IPS-20b (cell line): ENCODE data around the gene MYL11.
"Not testable (repeated sequence)": the region's sequence is repeated elsewhere in the genome, so short reads cannot be mapped to it uniquely, and the experiment has no call there.

Experiments used
- H3K27ac ChIP-seq: one replicate; pipeline ENCODE4 v1.5.1; 2013; ENCODE audit warnings: low read length
- H3K27me3 ChIP-seq: 2 replicates; pipeline ENCODE4 v1.6.1; 2013; ENCODE audit warnings: mild to moderate bottlenecking, low read length, inconsistent platforms; ENCODE audit not compliant: insufficient read depth
- H3K36me3 ChIP-seq: 2 replicates; pipeline ENCODE4 v1.6.1; 2013; ENCODE audit warnings: low read depth, mild to moderate bottlenecking, inconsistent platforms, low read length, moderate library complexity; ENCODE audit not compliant: insufficient read depth
- H3K4me1 ChIP-seq: 2 replicates; pipeline ENCODE4 v1.6.1; 2013; ENCODE audit warnings: mild to moderate bottlenecking, control low read depth, inconsistent platforms, low read length, moderate library complexity; ENCODE audit not compliant: insufficient read depth
- H3K4me3 ChIP-seq: 2 replicates; pipeline ENCODE4 v1.5.1; 2013; ENCODE audit warnings: mild to moderate bottlenecking, low read length, inconsistent platforms
- H3K9ac ChIP-seq: 2 replicates; pipeline ENCODE4 v1.6.1; 2013; ENCODE audit warnings: low read depth, mild to moderate bottlenecking, inconsistent platforms, low read length, moderate library complexity
- H3K9me3 ChIP-seq: 2 replicates; pipeline ENCODE4 v1.6.1; 2013; ENCODE audit warnings: mild to moderate bottlenecking, low read depth, low read length, inconsistent platforms; ENCODE audit not compliant: insufficient read depth

The MYL11 gene

GRCh38 chr16:30394592-30395154, 20.1 kb downstream of the MYL11 start:
- peak overlapping the region; percentile 89 for H3K27ac ChIP-seq
- H3K4me1 ChIP-seq, result peaks cover 3% of the 10 kb centered on the region; the same call in 1 of the 2 replicates
- no peaks in the 10 kb centered on the region for H3K9me3 ChIP-seq
- peaks cover 33% of the 10 kb centered on the region for H3K36me3 ChIP-seq
- H3K27me3 ChIP-seq, result no peaks in the 10 kb centered on the region
- H3K9ac ChIP-seq, result peak overlapping the region; percentile 99
- H3K4me3 ChIP-seq, result peak overlapping the region; percentile 89

- Histone ChIP-seq H3K27me3 (no peaks in the 10 kb centered on the region), H3K4me3 (peak within 1 kb of the TSS; percentile 89), H3K27ac (peak within 1 kb of the TSS; percentile 89), H3K9ac (peak within 1 kb of the TSS; percentile 99), H3K36me3 (peaks cover 33% of the 10 kb centered on the region), H3K9me3 (no peaks in the 10 kb centered on the region), H3K4me1 (peaks cover 3% of the 10 kb centered on the region; the same call in 1 of the 2 replicates)
Observed at GRCh38 chr16:30395155-30395991, 20.8 kb downstream of the MYL11 start, which contains the start of gene ZNF48. Gene ZNF48 (plus strand): TSS chr16:30395420. CDS start chr16:30395795, 375 bp downstream.

GRCh38 chr16:30395992-30396585, 21.5 kb downstream of the MYL11 start:
- Histone ChIP-seq H3K36me3 (peaks cover 33% of the 10 kb centered on the region), H3K27me3 (no peaks in the 10 kb centered on the region), H3K4me3 (peak overlapping the region; percentile 89), H3K27ac (peak overlapping the region; percentile 32), H3K9me3 (no peaks in the 10 kb centered on the region), H3K9ac (peak overlapping the region; percentile 99), H3K4me1 (peaks cover 3% of the 10 kb centered on the region; the same call in 1 of the 2 replicates)

- H3K4me3 ChIP-seq, result peak overlapping the region; percentile 89
- H3K27ac ChIP-seq, H3K27me3 ChIP-seq, H3K4me1 ChIP-seq, H3K9me3 ChIP-seq: not testable (repeated sequence)
- H3K9ac ChIP-seq, result peak overlapping the region; percentile 99; the same call in 1 of the 2 replicates
- H3K36me3 ChIP-seq, result peaks cover 33% of the 10 kb centered on the region
Observed at GRCh38 chr16:30396627-30397026, 22.0 kb downstream of the MYL11 start.

DNA sequence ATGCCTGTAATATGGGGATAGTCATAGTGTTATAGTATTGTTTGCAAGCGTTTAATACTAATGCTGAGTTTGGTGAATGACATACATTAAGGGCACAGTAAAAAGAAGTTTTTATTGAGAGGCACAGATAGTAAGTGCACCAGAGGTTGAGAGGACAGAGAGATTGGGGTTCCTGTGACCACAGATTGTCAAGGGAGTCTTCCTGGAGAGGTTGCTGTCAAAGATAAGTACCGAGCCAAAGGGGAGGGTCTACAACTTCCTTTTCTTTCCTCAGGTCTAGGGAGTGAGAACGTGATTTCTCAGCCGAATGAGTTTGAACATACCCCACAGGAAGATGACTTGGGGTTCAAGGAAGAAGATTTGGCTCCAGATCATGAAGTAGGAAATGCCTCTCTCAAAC, 22.5 kb downstream of the MYL11 start:
- Histone ChIP-seq H3K4me3 (peak overlapping the region; percentile 89; the same call in 1 of the 2 replicates), H3K9ac (no peak overlapping the region), H3K36me3 (peaks cover 33% of the 10 kb centered on the region), H3K9me3 (no peaks in the 10 kb centered on the region), H3K4me1 (peaks cover 3% of the 10 kb centered on the region; the same call in 1 of the 2 replicates), H3K27me3 (no peaks in the 10 kb centered on the region), H3K27ac (no peak overlapping the region)

GRCh38 chr16:30397776-30398660, 23.4 kb downstream of the MYL11 start:
- Histone ChIP-seq H3K9ac (no peak overlapping the region), H3K4me1 (peaks cover 3% of the 10 kb centered on the region; the same call in 1 of the 2 replicates)

GRCh38 chr16:30398661-30399434, 24.2 kb downstream of the MYL11 start:
- no peak overlapping the region; the same call in 1 of the 2 replicates for H3K4me3 ChIP-seq
- peaks cover 3% of the 10 kb centered on the region; the same call in 1 of the 2 replicates for H3K4me1 ChIP-seq
- no peak overlapping the region for H3K27ac ChIP-seq
- no peaks in the 10 kb centered on the region for H3K9me3 ChIP-seq
- H3K27me3 ChIP-seq, result no peaks in the 10 kb centered on the region
- peaks cover 33% of the 10 kb centered on the region for H3K36me3 ChIP-seq
- H3K9ac ChIP-seq, result peak overlapping the region; percentile 82; the same call in 1 of the 2 replicates

More at GRCh38 chr16:30397776-30398660, 23.4 kb downstream of the MYL11 start:
- H3K4me3 ChIP-seq, result no peak overlapping the region
- no peaks in the 10 kb centered on the region for H3K27me3 ChIP-seq
- H3K36me3 ChIP-seq, result peaks cover 33% of the 10 kb centered on the region
- H3K27ac ChIP-seq, result no peak overlapping the region
- H3K9me3 ChIP-seq, result no peaks in the 10 kb centered on the region

DNA sequence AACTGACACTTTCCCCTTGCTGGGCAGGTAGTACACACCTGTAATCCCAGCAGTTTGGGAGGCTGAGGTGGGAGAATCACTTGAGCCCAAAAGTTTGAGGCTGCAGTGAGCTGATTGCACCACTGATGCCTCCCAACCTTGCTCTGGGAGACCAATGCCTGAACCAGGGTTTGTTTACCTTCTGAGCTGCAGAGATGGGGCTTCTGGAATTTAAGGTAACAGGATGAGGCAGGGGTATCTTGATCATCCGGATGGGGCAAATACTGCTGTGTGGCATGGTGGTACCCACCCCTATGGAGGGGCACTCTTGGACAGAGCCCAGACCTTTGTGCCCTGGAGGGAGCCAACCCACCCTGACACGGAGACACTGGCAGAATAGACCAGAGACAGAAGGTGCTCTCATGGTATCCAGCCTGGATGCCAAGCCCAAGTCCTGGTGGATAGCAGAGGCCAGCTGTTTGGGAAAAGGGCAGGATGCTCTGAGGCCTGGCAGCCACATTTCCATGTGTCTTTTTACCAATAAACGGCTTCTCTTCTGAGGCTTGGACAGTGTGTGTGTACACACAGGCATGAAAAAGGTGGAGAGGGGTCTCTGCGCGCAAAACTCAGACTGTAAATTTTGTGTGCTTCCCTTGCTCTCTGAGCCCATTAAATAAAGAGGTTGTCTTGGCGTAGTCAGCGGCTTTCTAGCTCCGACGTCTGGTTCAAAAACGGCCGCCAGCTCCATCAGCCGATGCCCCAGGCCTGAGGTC, 25.0 kb downstream of the MYL11 start:
- peak overlapping the region; percentile 82; the same call in 1 of the 2 replicates for H3K9ac ChIP-seq
- H3K4me3 ChIP-seq, result peak overlapping the region; percentile 61

DNA sequence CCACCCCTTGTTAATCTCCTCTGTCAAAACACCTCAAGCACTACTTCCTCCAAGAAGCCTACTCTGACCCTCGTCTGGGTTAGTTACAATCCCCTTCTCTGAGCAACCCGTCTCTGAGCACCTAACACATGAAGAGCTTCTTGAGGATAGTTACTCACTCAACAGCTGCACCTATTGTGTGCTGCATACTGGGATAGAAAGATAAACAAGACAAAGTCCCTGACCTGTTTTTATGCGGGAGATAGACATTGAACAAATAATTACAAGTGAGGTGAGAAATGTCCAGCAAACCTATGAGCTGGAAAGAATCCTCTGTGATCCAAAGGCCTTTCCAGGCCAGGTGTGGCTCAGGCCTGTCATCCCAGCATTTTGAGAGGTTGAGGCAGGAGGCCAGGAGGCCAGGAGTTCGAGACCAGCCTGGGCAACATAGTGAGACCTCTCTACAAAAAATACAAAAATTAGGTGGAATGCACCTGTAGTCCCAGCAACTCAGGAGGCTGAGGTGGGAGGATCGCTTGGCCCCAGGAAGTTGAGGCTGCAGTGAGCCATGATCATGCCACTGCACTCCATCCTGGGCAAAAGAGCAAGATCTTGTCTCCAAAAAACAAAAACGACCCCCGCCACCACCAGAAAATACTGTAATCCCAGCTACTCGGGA, 27.3 kb downstream of the MYL11 start:
- H3K9me3 ChIP-seq, result no peaks in the 10 kb centered on the region
- no peak overlapping the region for H3K9ac ChIP-seq
- no peak overlapping the region for H3K4me3 ChIP-seq
- H3K27ac ChIP-seq, result no peak overlapping the region
- H3K27me3 ChIP-seq, result no peaks in the 10 kb centered on the region
- H3K4me1 ChIP-seq, result peaks cover 2% of the 10 kb centered on the region; the same call in 1 of the 2 replicates
- peaks cover 24% of the 10 kb centered on the region for H3K36me3 ChIP-seq

More for the DNA sequence above, 25.0 kb downstream of the MYL11 start:
- Histone ChIP-seq H3K9me3 (no peaks in the 10 kb centered on the region), H3K36me3 (peaks cover 33% of the 10 kb centered on the region), H3K4me1 (no peaks in the 10 kb centered on the region; the same call in 1 of the 2 replicates), H3K27ac (no peak overlapping the region), H3K27me3 (no peaks in the 10 kb centered on the region)
